Measurements from ENCODE around the gene P2RY12.

P2RY12 gene

GRCh38 chr3:151307131-151307530, 77.4 kb downstream of the P2RY12 start:
- DNase-seq (ENCODE audit: low read depth in 2 of 2): no peak

- DNase-seq (ENCODE audit: low read depth in 2 of 2): no peak
These were observed 78.3 kb downstream of the P2RY12 start for GRCh38 chr3:151306168-151306810.

GRCh38 chr3:151305775-151306151, 78.8 kb downstream of the P2RY12 start:
- no peak for DNase-seq (ENCODE audit: low read depth in 2 of 2)

GRCh38 chr3:151305060-151305774, 79.3 kb downstream of the P2RY12 start:
- no peak for DNase-seq (ENCODE audit: low read depth in 2 of 2)

DNA sequence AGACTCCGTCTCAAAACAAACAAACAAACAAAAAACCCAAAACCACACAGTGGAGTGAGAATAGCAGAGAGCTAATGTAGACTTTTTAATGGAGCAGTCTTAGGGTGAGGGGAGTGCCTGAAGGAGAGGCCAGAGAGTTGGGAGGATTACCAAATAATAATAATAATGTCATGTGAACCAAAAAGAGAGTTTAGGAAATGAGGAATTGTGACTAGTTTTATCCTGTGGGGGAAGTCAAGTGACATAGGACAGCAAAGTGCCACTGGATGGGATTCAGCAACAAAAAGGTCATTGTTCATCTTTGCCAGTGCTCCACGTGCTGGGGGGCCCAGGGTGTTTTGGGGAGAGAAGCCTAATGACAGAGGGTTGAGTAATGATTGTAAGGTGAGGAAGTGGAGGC, 80.8 kb downstream of the P2RY12 start:
- DNase-seq (ENCODE audit: low read depth in 2 of 2): no peak

- DNase-seq (ENCODE audit: low read depth in 2 of 2): no peak
These were observed 82.8 kb downstream of the P2RY12 start for GRCh38 chr3:151301787-151302186.

GRCh38 chr3:151300539-151300938, 84.0 kb downstream of the P2RY12 start:
- DNase-seq (ENCODE audit: low read depth in 2 of 2): no peak

GRCh38 chr3:151299006-151299405, 85.5 kb downstream of the P2RY12 start:
- DNase-seq (ENCODE audit: low read depth in 2 of 2): no peak

- no peak for DNase-seq (ENCODE audit: low read depth in 2 of 2)
These were observed 87.1 kb downstream of the P2RY12 start for GRCh38 chr3:151297429-151297828.

DNA sequence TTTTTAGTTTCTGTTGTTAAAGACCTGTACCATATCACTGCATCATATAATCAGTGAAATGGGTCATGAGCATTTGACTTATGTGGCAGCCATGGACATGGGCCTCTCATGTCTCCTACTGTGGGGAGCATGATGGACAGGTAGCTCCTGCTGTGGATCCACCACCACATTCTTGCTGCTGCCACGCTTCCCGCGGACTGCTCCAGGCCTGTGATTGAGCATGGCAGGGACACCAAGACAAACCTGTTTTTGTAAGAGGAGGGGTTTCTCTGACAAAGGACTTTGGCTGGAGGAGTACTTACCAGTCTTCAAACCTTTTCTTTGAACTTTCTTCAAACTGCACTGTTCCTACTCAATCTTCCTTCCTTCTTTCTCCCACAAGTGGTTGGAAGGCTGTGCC, 88.3 kb downstream of the P2RY12 start:
- DNase-seq (ENCODE audit: low read depth in 2 of 2): no peak

DNA sequence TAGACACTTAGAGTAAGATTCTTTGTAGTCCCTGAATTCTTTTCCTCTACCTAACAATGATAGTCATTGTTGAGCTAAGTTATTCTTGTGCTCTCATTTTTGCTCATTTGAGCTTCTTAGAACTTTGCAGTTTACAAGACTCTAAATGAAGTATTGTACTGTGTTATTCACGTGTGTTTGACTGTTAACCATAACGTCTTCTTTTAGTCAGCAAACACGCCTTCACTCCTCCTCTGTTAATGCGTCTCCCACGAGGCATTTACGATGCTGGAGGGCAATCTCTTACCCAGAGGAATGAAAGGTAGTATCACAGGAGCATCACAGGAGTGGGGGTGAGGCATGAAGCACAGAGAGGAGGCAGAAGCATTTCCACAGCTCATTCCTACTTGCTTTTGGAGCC, 91.4 kb downstream of the P2RY12 start:
- no peak for DNase-seq (ENCODE audit: low read depth in 2 of 2)

- DNase-seq (ENCODE audit: low read depth in 2 of 2): no peak
These were observed 93.9 kb downstream of the P2RY12 start for GRCh38 chr3:151290673-151291072.

GRCh38 chr3:151289445-151289844, 95.1 kb downstream of the P2RY12 start:
- no peak for DNase-seq (ENCODE audit: low read depth in 2 of 2)
